SU-DHL-6 (cell line): ENCODE results near the gene KRT25.

Experiments
- H2AFZ ChIP-seq: fragments of 200-600 bp; sonication (generic); 2 replicates; pipeline ENCODE4 v1.6.1; 2014; ENCODE audit warnings: low read depth, mild to moderate bottlenecking, moderate library complexity, mixed read lengths, antibody characterized with exemption, low read length; ENCODE audit not compliant: severe bottlenecking
- H3F3A ChIP-seq: fragments of 200-600 bp; shearing (Covaris generic); 2 replicates; pipeline ENCODE4 v1.6.0; 2016; ENCODE audit warnings: antibody characterized with exemption, mild to moderate bottlenecking; ENCODE audit not compliant: insufficient read depth
- H3K27ac ChIP-seq: fragments of 200-600 bp; sonication (generic); 2 replicates; pipeline ENCODE4 v1.5.1; 2016; ENCODE audit warnings: low read depth, mild to moderate bottlenecking, low read length, moderate library complexity, mixed read lengths
- H3K27me3 ChIP-seq: fragments of 200-600 bp; sonication (generic), shearing (Covaris generic); 2 replicates; pipeline ENCODE4 v1.6.0; 2014; ENCODE audit warnings: mild to moderate bottlenecking, low read length
- H3K36me3 ChIP-seq: fragments of 200-600 bp; sonication (generic); 2 replicates; pipeline ENCODE4 v1.6.1; 2014; ENCODE audit warnings: mild to moderate bottlenecking, low read length, mixed read lengths
- H3K4me2 ChIP-seq: fragments of 300-600, 200-600 bp; shearing (Covaris generic), sonication (generic); 2 replicates; pipeline ENCODE4 v1.6.0; 2014; ENCODE audit warnings: low read length, low read depth, mild to moderate bottlenecking; ENCODE audit not compliant: poor library complexity, severe bottlenecking
- H3K4me3 ChIP-seq: fragments of 200-600 bp; sonication (generic); 2 replicates; pipeline ENCODE4 v1.5.1; 2014; ENCODE audit warnings: antibody characterized with exemption, low read length, mild to moderate bottlenecking, mixed read lengths; ENCODE audit not compliant: insufficient read depth, poor library complexity, severe bottlenecking
- H3K79me2 ChIP-seq: fragments of 200-600 bp; sonication (generic); 2 replicates; pipeline ENCODE4 v1.6.1; 2014; ENCODE audit warnings: mild to moderate bottlenecking, low read length, moderate library complexity; ENCODE audit not compliant: insufficient read depth
- H3K9ac ChIP-seq: fragments of 200-600 bp; sonication (generic); 2 replicates; pipeline ENCODE4 v1.7.0; 2014; ENCODE audit warnings: mild to moderate bottlenecking, low read length
- H3K9me2 ChIP-seq: fragments of 200-600 bp; sonication (generic); replicated peaks from 2 replicates; pipeline ENCODE4 v1.6.1; 2014; ENCODE audit warnings: low read length; ENCODE audit not compliant: insufficient read depth
- H3K9me3 ChIP-seq: fragments of 200-600 bp; sonication (generic); 2 replicates; pipeline ENCODE4 v1.6.1; 2014; ENCODE audit warnings: low read length, mixed read lengths; ENCODE audit not compliant: insufficient read depth
- H4K20me1 ChIP-seq: fragments of 200-600 bp; sonication (generic); 2 replicates; pipeline ENCODE4 v1.6.1; 2014; ENCODE audit warnings: low read depth, mild to moderate bottlenecking, antibody characterized with exemption, low read length, moderate library complexity, mixed read lengths
- CTCF ChIP-seq: fragments of 200-600 bp; sonication (generic); IDR thresholded peaks from one replicate; pipeline ENCODE4 v1.5.1; 2017; ENCODE audit warnings: antibody characterized with exemption, mild to moderate bottlenecking, low read length, moderate library complexity; ENCODE audit not compliant: insufficient read depth, poor library complexity, severe bottlenecking
- EZH2phosphoT487 ChIP-seq: fragments of 200-600 bp; sonication (generic), shearing (Covaris generic); conservative IDR thresholded peaks from 2 replicates; pipeline ENCODE4 v1.6.1; 2018; ENCODE audit warnings: mild to moderate bottlenecking, antibody characterized with exemption, low read length, moderate library complexity, mixed read lengths

Gene KRT25

GRCh38 chr17:40705584-40705983 is 49.5 kb downstream of the KRT25 start:
- Histone ChIP-seq H2AFZ (no peak overlapping the region), H3K27ac (no peak overlapping the region), H3K4me2 (no peak overlapping the region)

GRCh38 chr17:40703652-40704051 is 51.5 kb downstream of the KRT25 start, which contains the start of gene KRT24:
Gene KRT24, minus strand, starts transcription at chr17:40703752. Its CDS starts 59 bp downstream, at chr17:40703693.
- no peaks in the 10 kb centered on the region for H3K36me3 ChIP-seq
- no peak within 1 kb of the TSS for H3K4me2 ChIP-seq
- H3K9ac ChIP-seq: no peak within 1 kb of the TSS
- no peak within 1 kb of the TSS for H2AFZ ChIP-seq
- TF ChIP-seq CTCF (no peak), EZH2phosphoT487 (no peak)
- no peak within 1 kb of the TSS for H3K4me3 ChIP-seq
- H3F3A ChIP-seq: no peaks in the 10 kb centered on the region
- H3K9me3 ChIP-seq: no peaks in the 10 kb centered on the region
- no peaks in the 10 kb centered on the region for H3K9me2 ChIP-seq
- no peaks in the 10 kb centered on the region for H4K20me1 ChIP-seq
- H3K79me2 ChIP-seq: no peaks in the 10 kb centered on the region
- H3K27ac ChIP-seq: no peak within 1 kb of the TSS
- H3K27me3 ChIP-seq: no peaks in the 10 kb centered on the region

More at GRCh38 chr17:40705584-40705983, 49.5 kb downstream of the KRT25 start:
- H3K27me3 ChIP-seq: no peaks in the 10 kb centered on the region
- no peaks in the 10 kb centered on the region for H3F3A ChIP-seq
- H4K20me1 ChIP-seq: no peaks in the 10 kb centered on the region
- H3K79me2 ChIP-seq: no peaks in the 10 kb centered on the region
- H3K9me3 ChIP-seq: no peaks in the 10 kb centered on the region
- no peak overlapping the region for H3K4me3 ChIP-seq
- TF ChIP-seq EZH2phosphoT487 (no peak), CTCF (no peak)
- no peaks in the 10 kb centered on the region for H3K36me3 ChIP-seq
- H3K9me2 ChIP-seq: no peaks in the 10 kb centered on the region
- no peak overlapping the region for H3K9ac ChIP-seq

- TF ChIP-seq CTCF (no peak), EZH2phosphoT487 (no peak)
- no peaks in the 10 kb centered on the region for H4K20me1 ChIP-seq
- no peak overlapping the region for H2AFZ ChIP-seq
- H3K79me2 ChIP-seq: no peaks in the 10 kb centered on the region
- H3K4me2 ChIP-seq: no peak overlapping the region
- H3K9me2 ChIP-seq: no peaks in the 10 kb centered on the region
- no peak overlapping the region for H3K9ac ChIP-seq
- H3K27me3 ChIP-seq: no peaks in the 10 kb centered on the region
- no peak overlapping the region for H3K4me3 ChIP-seq
- H3K27ac ChIP-seq: no peak overlapping the region
- no peaks in the 10 kb centered on the region for H3K36me3 ChIP-seq
- H3F3A ChIP-seq: no peaks in the 10 kb centered on the region
- H3K9me3 ChIP-seq: no peaks in the 10 kb centered on the region
These were observed 52.9 kb downstream of the KRT25 start for GRCh38 chr17:40702271-40702670.

- Histone ChIP-seq H3K27me3 (no peaks in the 10 kb centered on the region), H3K4me3 (no peak overlapping the region), H3F3A (no peaks in the 10 kb centered on the region), H3K36me3 (no peaks in the 10 kb centered on the region), H3K9me2 (no peaks in the 10 kb centered on the region), H2AFZ (no peak overlapping the region), H4K20me1 (no peaks in the 10 kb centered on the region), H3K9ac (no peak overlapping the region), H3K79me2 (no peaks in the 10 kb centered on the region), H3K27ac (no peak overlapping the region), H3K4me2 (no peak overlapping the region), H3K9me3 (no peaks in the 10 kb centered on the region)
- TF ChIP-seq CTCF (no peak), EZH2phosphoT487 (no peak)
These were observed 55.3 kb downstream of the KRT25 start for GRCh38 chr17:40699853-40700252.
